Adipocyte (in vitro differentiated cells): ENCODE data around the gene OR4N2.
"Not testable (repeated sequence)": the region's sequence is repeated elsewhere in the genome, so short reads cannot be mapped to it uniquely, and the experiment has no call there.

ENCODE experiments used
- DNase-seq: peaks from one replicate; pipeline ENCODE4 v3.0.0-alpha.2; 2015; ENCODE audit warnings: low read depth
- H3K27me3 ChIP-seq: replicated peaks from 2 replicates; pipeline ENCODE4 v1.7.0; 2013; ENCODE audit warnings: mild to moderate bottlenecking, low read length, moderate library complexity; ENCODE audit not compliant: control insufficient read depth, insufficient read depth
- H3K36me3 ChIP-seq: 2 replicates; pipeline ENCODE4 v1.7.0; 2013; ENCODE audit warnings: low read length, mild to moderate bottlenecking, moderate library complexity; ENCODE audit not compliant: control insufficient read depth, insufficient read depth, severe bottlenecking
- H3K4me1 ChIP-seq: 2 replicates; pipeline ENCODE4 v1.7.0; 2013; ENCODE audit warnings: mild to moderate bottlenecking, low read length, moderate library complexity; ENCODE audit not compliant: control insufficient read depth, insufficient read depth
- H3K4me3 ChIP-seq: 2 replicates; pipeline ENCODE4 v1.7.0; 2013; ENCODE audit warnings: mild to moderate bottlenecking, low read length, moderate library complexity
- H3K9ac ChIP-seq: 2 replicates; pipeline ENCODE4 v1.7.0; 2013; ENCODE audit warnings: mild to moderate bottlenecking, low read length, moderate library complexity
- H3K9me3 ChIP-seq: 2 replicates; pipeline ENCODE4 v1.7.0; 2013; ENCODE audit warnings: mild to moderate bottlenecking, low read length, moderate library complexity; ENCODE audit not compliant: control insufficient read depth

Gene OR4N2

GRCh38 chr14:19800282-19801117 lies 3.1 kb upstream of the OR4N2 start:
- Histone ChIP-seq H3K9me3 (peaks cover under 1% of the 10 kb centered on the region), H3K27me3 (no peaks in the 10 kb centered on the region), H3K36me3 (no peaks in the 10 kb centered on the region), H3K4me1 (no peaks in the 10 kb centered on the region), H3K4me3 (no peak overlapping the region), H3K9ac (no peak overlapping the region)
- no peak for DNase-seq

DNA sequence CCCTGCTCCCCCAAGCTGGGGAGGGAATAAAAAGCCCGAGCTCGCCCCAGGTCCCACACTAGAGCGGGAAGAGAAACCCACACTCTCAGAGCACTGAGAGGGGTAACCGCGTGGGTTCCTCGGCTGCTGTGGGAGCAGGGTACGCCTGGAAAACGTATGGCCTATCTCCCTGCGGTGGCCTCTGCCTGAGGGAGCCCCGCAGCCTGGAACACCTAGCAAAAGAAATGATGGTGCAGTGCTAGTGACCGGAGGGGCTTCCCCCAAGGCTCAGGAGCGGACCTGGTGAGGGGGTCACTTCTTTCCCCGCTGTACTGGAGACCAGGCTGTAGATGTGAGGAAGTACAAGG lies 2.5 kb upstream of the OR4N2 start:
- DNase-seq = no peak
- Histone ChIP-seq H3K9me3 (peaks cover 3% of the 10 kb centered on the region), H3K27me3 (no peaks in the 10 kb centered on the region), H3K9ac (no peak overlapping the region), H3K4me3 (no peak overlapping the region), H3K36me3 (no peaks in the 10 kb centered on the region), H3K4me1 (no peaks in the 10 kb centered on the region)

DNA sequence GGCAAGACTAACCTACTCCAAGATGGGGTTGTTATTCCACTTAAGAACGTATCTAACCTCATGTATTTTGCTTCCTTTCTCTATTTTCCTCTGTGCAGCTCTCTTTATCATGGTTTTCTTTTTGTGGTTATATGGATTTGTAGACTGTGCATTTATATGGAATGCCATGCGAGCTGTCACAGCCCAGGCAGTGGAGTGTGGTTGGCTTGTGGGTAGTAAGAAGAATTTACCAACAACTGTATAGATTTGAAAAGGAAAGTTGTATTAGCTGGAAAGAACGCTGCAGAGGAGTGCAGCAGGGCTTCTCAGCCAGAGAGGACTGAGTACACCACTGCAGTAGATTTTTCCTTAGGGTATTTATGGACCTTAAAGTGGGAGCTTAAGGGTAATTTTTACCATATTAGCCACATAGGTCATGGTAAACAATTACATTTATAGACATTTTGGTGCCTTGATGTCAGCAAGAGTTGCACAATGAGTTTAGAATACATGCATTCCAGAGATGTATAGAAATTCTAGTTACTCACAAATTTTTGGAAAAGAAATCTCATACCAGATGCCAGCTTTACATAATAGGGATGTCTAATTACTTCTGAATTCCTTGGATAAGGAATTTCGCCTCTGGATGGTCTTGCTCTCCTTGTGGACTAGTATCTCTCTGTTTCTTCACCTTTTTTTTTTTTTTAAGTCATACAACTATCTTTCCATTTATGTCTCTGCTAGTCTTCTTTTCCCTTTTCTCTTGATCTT lies 9.8 kb downstream of the OR4N2 start:
- H3K4me3 ChIP-seq, H3K9ac ChIP-seq, H3K36me3 ChIP-seq, H3K27me3 ChIP-seq, H3K9me3 ChIP-seq, H3K4me1 ChIP-seq, DNase-seq: not testable (repeated sequence)

- H3K27me3 ChIP-seq, H3K9me3 ChIP-seq: not testable (repeated sequence)
Observed at GRCh38 chr14:19819879-19820278, 16.3 kb downstream of the OR4N2 start.

GRCh38 chr14:19821016-19821415 lies 17.4 kb downstream of the OR4N2 start:
- not testable (repeated sequence) for H3K9me3 ChIP-seq

More at GRCh38 chr14:19819879-19820278, 16.3 kb downstream of the OR4N2 start:
- H3K36me3 ChIP-seq, H3K9ac ChIP-seq, H3K4me3 ChIP-seq, H3K4me1 ChIP-seq, DNase-seq: not testable (repeated sequence)

GRCh38 chr14:19823178-19823577 lies 19.6 kb downstream of the OR4N2 start:
- no peaks in the 10 kb centered on the region for H3K36me3 ChIP-seq
- no peak for DNase-seq

More at GRCh38 chr14:19821016-19821415, 17.4 kb downstream of the OR4N2 start:
- H3K27me3 ChIP-seq, H3K4me3 ChIP-seq, H3K36me3 ChIP-seq, H3K4me1 ChIP-seq, DNase-seq, H3K9ac ChIP-seq: not testable (repeated sequence)

GRCh38 chr14:19823765-19824164 lies 20.2 kb downstream of the OR4N2 start:
- Histone ChIP-seq H3K4me1 (peaks cover 4% of the 10 kb centered on the region), H3K9me3 (no peaks in the 10 kb centered on the region), H3K27me3 (no peaks in the 10 kb centered on the region), H3K9ac (no peak overlapping the region), H3K4me3 (no peak overlapping the region), H3K36me3 (no peaks in the 10 kb centered on the region)
- no peak for DNase-seq

More at GRCh38 chr14:19823178-19823577, 19.6 kb downstream of the OR4N2 start:
- Histone ChIP-seq H3K9ac (no peak overlapping the region), H3K4me3 (no peak overlapping the region), H3K4me1 (peaks cover 4% of the 10 kb centered on the region), H3K27me3 (no peaks in the 10 kb centered on the region), H3K9me3 (no peaks in the 10 kb centered on the region)

GRCh38 chr14:19827626-19828244 lies 24.2 kb downstream of the OR4N2 start:
- H3K36me3 ChIP-seq, H3K9ac ChIP-seq, H3K9me3 ChIP-seq, H3K4me1 ChIP-seq, H3K27me3 ChIP-seq, DNase-seq, H3K4me3 ChIP-seq: not testable (repeated sequence)

- DNase-seq = no peak
- H3K4me1 ChIP-seq = peaks cover 2% of the 10 kb centered on the region
- no peaks in the 10 kb centered on the region for H3K27me3 ChIP-seq
- no peak overlapping the region for H3K9ac ChIP-seq
- H3K4me3 ChIP-seq = no peak overlapping the region
- H3K36me3 ChIP-seq = no peaks in the 10 kb centered on the region
- H3K9me3 ChIP-seq = no peaks in the 10 kb centered on the region
Observed at GRCh38 chr14:19828314-19828713, 24.7 kb downstream of the OR4N2 start.

DNA sequence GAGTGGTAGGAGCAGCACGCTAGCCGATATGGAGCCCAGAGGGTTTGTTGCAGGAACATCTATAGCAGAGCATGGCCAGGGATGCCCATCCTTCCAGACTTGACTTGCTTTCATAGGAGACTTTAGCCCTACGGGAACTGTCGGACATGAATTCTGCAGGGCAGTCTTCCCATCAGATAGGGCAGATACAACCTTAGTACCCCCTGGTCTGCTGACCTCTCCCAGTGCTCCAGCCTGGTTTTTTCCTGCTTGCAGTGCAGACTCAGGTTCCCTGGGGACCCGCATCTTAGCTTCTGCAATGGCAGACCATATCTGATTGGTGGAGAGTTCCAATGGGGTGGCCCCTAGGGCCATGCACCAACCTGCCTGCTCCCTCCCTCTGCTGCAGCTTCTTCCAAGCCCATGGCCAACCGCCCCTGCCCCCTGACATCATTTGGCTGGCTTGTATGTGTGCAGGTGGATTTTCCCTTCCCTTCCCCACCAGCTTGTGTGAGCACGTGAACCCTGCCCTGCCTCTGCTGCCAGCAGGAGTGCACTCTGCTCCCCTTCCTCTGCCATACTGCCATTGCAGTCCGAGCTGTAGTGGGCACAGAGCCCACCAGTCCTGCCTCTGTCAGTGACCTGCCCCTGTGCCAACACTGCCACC lies 30.8 kb downstream of the OR4N2 start:
- not testable (repeated sequence) for H3K36me3 ChIP-seq, H3K9ac ChIP-seq, H3K27me3 ChIP-seq, H3K4me1 ChIP-seq, H3K4me3 ChIP-seq, DNase-seq
- peaks cover 26% of the 10 kb centered on the region for H3K9me3 ChIP-seq

DNA sequence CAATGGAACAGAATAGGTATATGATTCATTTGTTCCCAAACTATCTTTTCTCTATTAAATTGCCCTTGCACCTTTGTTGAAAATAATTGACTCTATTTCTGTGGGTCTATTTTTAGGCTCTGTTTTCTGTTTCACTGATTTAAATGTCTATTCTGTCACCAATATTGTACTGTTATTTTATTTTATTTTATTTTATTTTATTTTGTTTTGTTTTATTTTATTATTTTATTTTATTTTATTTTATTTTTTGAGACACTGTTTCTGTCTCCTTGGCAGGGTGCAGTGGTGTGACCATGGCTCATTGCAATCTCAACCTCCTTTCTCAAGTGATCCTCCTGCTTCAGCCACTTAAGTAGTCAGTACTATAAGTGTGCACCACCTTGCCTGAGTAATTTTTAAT lies 34.9 kb downstream of the OR4N2 start:
- Histone ChIP-seq H3K27me3 (no peaks in the 10 kb centered on the region), H3K4me1 (no peaks in the 10 kb centered on the region)

More for the DNA sequence above, 34.9 kb downstream of the OR4N2 start:
- no peaks in the 10 kb centered on the region for H3K36me3 ChIP-seq
- DNase-seq = no peak
- H3K4me3 ChIP-seq = no peak overlapping the region
- H3K9ac ChIP-seq = no peak overlapping the region
- peaks cover 26% of the 10 kb centered on the region for H3K9me3 ChIP-seq
